NCI-H774 (cell line): Measurements from ENCODE around the gene SCNM1.
"Not testable (repeated sequence)": the region's sequence is repeated elsewhere in the genome, so short reads cannot be mapped to it uniquely, and the experiment has no call there.

Source experiments
- DNase-seq: peaks from one replicate; lab custom pipeline; 2025; lab: John Stamatoyannopoulos, UW

Gene SCNM1

DNA sequence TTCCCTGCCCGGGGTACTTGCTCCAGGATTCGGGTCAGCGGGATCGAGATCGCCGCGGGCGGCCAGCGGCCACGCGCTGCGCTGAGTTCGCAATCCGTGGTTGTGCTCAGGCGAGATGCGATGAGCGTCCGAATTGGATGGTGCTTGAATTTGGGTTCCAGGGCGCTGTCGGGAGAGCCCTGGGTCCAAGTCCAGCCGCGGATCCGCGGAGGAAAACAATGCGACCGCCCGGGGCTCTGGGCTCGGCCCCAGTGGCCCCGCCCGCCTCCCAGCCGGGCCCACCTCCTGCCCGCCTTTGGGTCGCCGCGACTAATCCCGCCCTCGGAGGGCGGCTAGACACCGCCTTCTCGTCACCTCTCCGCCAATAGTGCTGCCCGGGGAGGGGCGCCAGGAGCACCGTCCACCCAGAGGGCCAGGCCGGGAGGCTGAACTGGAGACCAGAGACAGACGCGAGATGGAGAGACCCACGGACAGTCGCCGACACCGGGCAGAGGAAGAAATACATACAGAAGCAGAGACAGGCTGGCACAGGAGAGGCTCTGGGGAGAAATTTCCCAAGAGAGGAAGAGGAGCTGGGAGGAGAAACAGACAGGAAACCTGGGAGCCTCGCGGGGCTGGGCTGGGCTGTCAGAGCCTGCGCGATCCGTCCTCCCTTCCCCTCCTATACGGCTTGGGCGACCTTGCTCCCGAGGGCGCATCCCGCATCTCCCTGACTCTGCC is 19.4 kb upstream of the SCNM1 start, which contains the start of gene SEMA6C:
TSS of gene SEMA6C (minus strand) at position 220 of the 720 bp plus-strand sequence. CDS start 4,010 bp downstream, outside the sequence.
- peak; percentile 89 for DNase-seq

DNA sequence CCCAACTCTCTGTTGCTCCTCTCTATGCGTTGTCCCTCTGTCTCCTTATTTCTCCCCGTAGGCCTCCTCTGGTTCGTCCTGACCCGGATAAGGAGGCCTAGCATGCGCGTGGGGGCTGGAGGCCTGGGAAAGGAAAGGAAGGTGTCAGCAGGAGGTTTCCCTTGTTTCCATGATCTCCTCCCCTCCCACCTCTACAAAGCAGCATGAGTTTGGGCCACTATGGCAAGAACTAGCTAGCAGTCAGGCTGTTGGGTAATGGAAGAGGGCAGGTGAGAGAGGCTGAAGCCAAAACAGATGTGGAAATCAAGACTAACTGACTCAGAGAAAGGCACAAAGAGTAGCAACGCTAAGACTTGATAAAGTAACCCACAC is 18.8 kb upstream of the SCNM1 start:
- no peak for DNase-seq

DNA sequence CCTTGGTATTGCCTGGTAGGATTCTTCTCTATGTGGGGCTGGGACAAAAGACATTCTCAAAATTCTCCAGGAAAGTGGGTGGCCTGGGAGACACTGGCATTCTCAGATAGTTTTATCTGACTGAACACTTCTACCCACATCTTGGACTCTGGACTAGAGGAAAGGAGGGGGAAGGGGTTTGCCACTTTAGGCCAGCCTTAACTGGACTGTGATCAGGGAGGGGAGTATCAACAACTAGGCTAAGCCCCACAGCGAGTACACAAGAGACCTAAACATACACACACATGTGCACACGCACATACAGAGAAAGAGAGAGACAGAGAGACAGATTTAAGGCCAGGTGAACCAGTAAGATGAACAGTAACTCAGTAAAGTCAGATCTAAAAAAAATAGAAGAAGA is 18.3 kb upstream of the SCNM1 start:
- no peak for DNase-seq

DNA sequence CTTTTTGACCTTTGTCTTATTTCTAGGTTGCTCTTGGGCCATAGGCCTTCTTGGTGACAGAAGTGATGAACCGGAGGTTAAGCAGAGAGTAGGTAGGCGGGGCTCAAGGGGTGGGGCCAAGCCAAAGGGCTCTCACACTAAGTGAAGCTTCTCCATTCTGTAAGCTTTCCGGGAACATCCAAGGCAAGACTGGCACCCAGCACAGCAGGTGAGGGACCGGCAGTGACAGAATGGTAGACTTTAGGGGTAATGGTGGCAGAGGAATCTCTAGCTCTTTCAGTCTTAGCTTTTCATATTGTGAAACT is 9.5 kb upstream of the SCNM1 start, which contains the start of gene TNFAIP8L2:
TSS of gene TNFAIP8L2 (plus strand) at position 135 of the 305 bp plus-strand sequence. CDS start 2,049 bp downstream, outside the sequence.
- no peak for DNase-seq

DNA sequence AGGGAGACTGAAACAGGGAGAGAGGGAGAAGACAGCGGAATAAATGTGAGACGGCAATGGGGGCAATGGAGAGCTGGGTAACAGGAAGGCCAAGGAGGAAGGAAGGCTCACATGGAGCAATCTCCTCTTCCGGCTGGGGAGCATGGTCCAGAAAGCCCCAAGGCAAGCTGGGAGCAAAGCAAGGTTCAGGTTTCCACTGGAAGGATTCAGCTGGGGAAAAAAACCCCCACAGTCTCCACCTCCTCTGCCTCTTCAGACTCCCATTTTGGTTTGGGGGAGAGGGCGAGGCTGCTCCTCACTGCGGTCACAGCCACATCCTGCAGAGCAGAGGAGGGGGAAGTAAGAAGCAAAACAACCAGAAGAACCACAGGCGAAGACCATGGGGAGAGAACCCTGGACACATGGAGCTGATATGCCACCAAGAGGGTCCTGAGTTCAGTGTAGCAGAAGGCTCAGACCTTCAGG is 8.8 kb upstream of the SCNM1 start:
- no peak for DNase-seq

- DNase-seq = no peak
Measured at GRCh38 chr1:151158326-151158725, 7.6 kb upstream of the SCNM1 start.

DNA sequence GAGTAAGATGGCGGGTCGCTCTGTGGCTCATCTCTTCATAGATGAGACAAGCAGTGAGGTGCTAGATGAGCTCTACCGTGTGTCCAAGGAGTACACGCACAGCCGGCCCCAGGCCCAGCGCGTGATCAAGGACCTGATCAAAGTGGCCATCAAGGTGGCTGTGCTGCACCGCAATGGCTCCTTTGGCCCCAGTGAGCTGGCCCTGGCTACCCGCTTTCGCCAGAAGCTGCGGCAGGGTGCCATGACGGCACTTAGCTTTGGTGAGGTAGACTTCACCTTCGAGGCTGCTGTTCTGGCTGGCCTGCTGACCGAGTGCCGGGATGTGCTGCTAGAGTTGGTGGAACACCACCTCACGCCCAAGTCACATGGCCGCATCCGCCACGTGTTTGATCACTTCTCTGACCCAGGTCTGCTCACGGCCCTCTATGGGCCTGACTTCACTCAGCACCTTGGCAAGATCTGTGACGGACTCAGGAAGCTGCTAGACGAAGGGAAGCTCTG is 7.1 kb upstream of the SCNM1 start:
- no peak for DNase-seq

GRCh38 chr1:151159373-151159772 is 6.6 kb upstream of the SCNM1 start:
- DNase-seq = no peak

DNA sequence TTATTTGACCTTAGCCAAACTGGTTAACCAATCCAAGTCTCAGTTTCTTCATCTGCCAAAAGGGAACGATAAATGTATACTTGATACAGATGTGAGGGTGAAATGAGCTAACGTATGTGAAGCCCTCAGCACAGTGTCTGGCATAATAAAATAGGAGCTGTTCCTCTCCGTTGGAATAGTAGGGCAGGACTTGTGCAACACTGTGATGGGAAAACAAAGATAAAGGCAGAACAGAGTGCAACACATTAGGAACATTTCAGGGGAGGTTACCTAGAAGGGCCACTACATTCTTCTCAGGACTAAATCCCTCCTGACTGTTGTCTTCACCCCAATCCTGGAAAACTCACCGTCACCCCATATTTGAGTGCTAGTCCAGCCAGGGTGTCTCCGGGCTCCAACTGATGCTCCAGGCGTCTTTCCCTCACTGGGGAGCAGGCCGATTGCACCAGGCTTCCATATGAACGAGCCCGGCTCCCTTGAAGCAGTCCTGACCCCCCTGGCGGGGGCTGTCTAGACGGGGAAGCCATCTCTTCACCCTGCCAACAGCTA is 1.1 kb upstream of the SCNM1 start:
- no peak for DNase-seq

- DNase-seq = no peak
Measured at GRCh38 chr1:151165281-151165737, 635 bp upstream of the SCNM1 start.

DNA sequence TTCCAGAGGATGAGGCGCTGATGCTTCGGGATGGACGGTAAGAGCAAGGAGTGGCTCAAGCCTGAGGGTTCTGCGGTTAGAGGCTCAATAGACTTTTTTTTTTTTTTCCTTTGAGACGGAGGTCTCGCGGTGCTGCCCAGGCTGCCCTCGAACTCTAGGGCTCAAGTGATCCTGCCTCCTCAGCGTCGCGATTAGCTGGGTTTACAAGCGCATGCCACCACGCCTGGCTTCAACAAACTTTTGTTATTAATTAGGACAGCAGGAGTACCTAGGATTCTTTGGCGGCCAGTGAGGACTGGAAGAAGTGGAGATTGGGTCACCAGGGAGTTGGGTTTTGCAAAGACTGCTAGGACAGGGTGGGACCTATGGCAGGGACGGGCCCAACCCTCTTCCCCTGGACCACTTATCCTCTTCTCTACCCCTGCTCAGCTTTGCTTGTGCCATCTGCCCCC is 587 bp downstream of the SCNM1 start:
- DNase-seq = no peak

GRCh38 chr1:151167116-151167515 is 1.2 kb downstream of the SCNM1 start:
- no peak for DNase-seq

DNA sequence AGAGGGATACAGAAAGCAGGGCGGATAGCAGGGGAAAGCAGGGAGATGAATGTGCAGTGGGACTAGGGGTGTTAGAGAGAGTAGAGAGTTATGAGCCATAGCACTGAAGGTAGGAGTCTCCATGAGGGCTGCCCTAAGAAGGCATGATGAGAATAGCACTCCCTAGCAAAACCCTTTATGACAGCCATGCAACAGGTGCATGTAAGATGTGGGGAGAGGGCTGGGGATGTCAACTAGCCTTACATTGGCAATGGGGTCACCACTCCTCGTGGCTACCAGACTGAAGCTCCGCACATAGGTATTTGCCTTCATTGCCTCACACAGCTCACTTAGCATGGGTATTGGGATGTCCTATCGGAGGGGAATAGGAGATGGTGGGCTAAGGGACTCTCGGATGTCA is 5.2 kb downstream of the SCNM1 start:
- no peak for DNase-seq

- DNase-seq = no peak
Measured at GRCh38 chr1:151175041-151175741, 9.2 kb downstream of the SCNM1 start.

DNA sequence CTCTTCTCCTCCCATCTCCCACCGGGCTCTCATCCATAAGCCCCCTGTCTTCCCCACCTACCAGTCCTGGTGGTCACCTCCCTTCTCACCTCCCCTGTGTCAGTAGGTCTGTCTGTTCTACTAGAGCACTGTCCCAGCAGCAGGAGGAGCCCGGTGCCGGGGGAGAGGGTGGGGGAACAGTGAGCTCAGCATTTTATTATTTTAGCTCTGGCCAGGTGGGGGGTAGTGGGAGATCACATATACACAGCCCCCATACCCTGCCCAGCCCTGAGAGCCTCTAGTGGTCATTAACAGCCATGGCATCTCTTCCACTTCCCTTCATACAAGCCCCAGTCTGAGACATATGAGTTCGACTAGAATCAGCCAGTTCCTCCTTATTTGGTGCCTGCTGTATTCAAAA is 9.9 kb downstream of the SCNM1 start, which contains the start of gene TMOD4:
TSS of gene TMOD4 (minus strand) at position 119 of the 400 bp plus-strand sequence. CDS start 1,106 bp downstream, outside the sequence.
- DNase-seq = no peak

GRCh38 chr1:151176514-151177045 is 10.6 kb downstream of the SCNM1 start:
- DNase-seq = no peak

DNA sequence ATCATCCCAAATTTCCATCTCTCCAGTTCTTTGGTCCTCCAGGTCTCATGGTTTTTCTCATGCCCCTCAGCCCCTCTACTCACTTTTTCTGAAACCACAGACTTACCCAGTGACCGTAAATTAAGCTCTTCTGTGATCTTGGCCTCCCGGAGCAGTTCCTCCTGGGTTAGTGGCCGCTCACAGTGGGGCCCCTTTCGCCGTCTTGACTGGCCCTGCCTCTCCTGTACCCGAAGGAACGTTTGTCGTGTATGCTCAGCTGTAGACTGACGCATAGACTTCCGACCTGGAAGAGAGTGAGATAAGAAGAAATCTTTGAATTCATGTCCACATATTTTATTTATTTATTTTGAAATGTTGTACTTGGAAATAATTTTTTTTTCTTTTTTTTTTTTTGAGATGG is 18.3 kb downstream of the SCNM1 start:
- DNase-seq = no peak

DNA sequence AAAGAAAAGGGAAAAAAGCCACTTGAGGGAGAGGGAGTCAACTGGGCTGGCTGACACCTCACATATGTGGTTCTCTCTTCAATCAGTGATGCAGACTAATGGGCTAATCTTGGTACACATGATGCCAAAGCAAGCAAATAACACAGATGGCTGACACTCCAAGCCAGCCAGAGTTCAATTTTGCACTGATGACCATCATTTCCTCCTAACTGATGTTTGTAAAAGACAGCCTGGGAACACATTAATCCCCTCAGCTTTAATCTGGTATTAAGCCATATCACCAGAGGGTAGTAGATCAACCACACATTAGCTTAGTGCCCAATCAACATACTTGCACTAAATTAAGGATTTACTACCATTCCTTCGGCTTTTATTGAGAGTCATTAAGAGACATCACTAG is 21.3 kb downstream of the SCNM1 start:
- no peak for DNase-seq

GRCh38 chr1:151188667-151189066 is 22.7 kb downstream of the SCNM1 start:
- DNase-seq = not testable (repeated sequence)

DNA sequence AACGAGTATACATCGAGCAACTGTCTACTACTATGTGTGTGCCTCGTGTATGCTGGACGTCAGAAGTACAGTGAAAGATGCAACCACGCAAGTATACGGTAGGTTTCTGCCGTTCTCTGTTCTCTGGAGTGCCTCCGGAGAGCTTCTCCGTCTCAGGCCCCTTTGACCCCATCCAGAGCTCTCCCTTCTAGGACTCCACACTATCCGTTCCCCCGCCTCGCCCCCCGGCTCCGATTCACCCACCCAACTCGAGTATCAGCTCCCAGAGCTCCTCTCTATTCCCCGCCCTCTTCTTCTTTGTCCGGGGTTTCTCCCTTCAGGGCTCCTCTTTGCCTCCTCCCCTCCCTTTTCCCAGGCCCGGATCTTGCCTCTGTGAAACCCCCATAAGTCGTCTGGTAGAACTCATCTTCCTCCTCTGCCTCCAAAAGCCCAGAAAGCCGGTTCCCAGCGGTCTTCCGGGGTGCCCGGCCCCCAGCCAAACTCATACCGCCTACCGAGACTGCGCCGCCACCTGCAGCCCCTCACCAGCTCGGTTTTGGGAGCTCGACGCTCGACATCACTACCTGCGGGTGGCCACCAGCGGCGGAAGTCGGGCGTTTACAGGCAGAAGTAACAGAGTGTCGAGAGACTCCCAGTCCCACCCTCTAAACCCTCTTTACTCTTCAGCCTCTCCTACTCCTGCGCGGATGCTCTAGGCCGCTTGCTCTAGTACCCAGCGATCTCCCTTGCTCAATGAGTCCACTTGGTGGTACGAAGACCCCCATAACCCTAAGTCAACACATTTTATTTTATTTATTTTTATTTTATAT is 23.9 kb downstream of the SCNM1 start, which contains the start of gene VPS72:
TSS of gene VPS72 (minus strand) at position 561 of the 809 bp plus-strand sequence. CDS start at position 485, 76 bp downstream.
- peak; percentile 92 for DNase-seq

GRCh38 chr1:151192047-151192446 is 26.1 kb downstream of the SCNM1 start:
- DNase-seq = no peak
